HG03565 (cell line): Measurements from ENCODE around the gene OR8H2.
"Not testable (repeated sequence)": the region's sequence is repeated elsewhere in the genome, so short reads cannot be mapped to it uniquely, and the experiment has no call there.

ENCODE experiments used
- ATAC-seq: cut with Tn5 transposase; IDR thresholded peaks from one replicate; pipeline ENCODE4 v1.9.1; 2021; ENCODE audit warnings: mild to moderate bottlenecking, moderate library complexity; ENCODE audit not compliant: unreplicated experiment

The OR8H2 gene

GRCh38 chr11:56103210-56103737 lies at the start of gene OR8H2:
OR8H2 (plus strand) TSS chr11:56103687; CDS start chr11:56105043, 1,356 bp downstream.
- ATAC-seq = no peak

GRCh38 chr11:56056366-56056765 lies 47.1 kb upstream of the OR8H2 start:
- not testable (repeated sequence) for ATAC-seq

- not testable (repeated sequence) for ATAC-seq
Observed at GRCh38 chr11:56057661-56058237, 45.7 kb upstream of the OR8H2 start.

- ATAC-seq = not testable (repeated sequence)
Observed at GRCh38 chr11:56058260-56058780, 45.2 kb upstream of the OR8H2 start.

GRCh38 chr11:56066980-56067379 lies 36.5 kb upstream of the OR8H2 start:
- ATAC-seq = no peak

- ATAC-seq = no peak
Observed at GRCh38 chr11:56089697-56090096, 13.8 kb upstream of the OR8H2 start.

GRCh38 chr11:56093008-56093407 lies 10.5 kb upstream of the OR8H2 start, which contains the start of gene OR8I2:
OR8I2 (plus strand) TSS chr11:56093308; CDS start chr11:56093308, 0 bp downstream.
- no peak for ATAC-seq

GRCh38 chr11:56122073-56122472 lies 18.6 kb downstream of the OR8H2 start, which contains the start of gene OR8H3:
OR8H3 (plus strand) TSS chr11:56122373; CDS start chr11:56122373, 0 bp downstream.
- ATAC-seq = no peak

GRCh38 chr11:56140151-56140661 lies 36.7 kb downstream of the OR8H2 start, which contains the start of gene OR8J3:
OR8J3 (minus strand) TSS chr11:56140201; CDS start chr11:56137718, 2,483 bp downstream.
- no peak for ATAC-seq

- ATAC-seq = not testable (repeated sequence)
Observed at GRCh38 chr11:56143681-56144080, 40.2 kb downstream of the OR8H2 start.

- ATAC-seq = no peak
Observed at GRCh38 chr11:56151376-56151775, 47.9 kb downstream of the OR8H2 start.

GRCh38 chr11:56152333-56152732 lies 48.8 kb downstream of the OR8H2 start:
- no peak for ATAC-seq
